A549 (cell line): ENCODE data around the gene TRIP10. TPM values are rescaled to one million over a fixed set of nuclear protein-coding genes. Genes with fewer than 3 reads are reported as not detected.
"Not testable (repeated sequence)": the region's sequence is repeated elsewhere in the genome, so short reads cannot be mapped to it uniquely, and the experiment has no call there.

ENCODE experiments used
- ATAC-seq, 2 experiments: fragments of 200-7000 bp in 1 of 2; fragments of >200 bp in 1 of 2; cut with Nextera tagmentation in 1 of 2; cut with Tn5 transposase in 1 of 2; 3 replicates each; pipeline versions ENCODE4 v1.8.0 to v1.9.1; 2018 to 2020; ENCODE audit warnings: mild to moderate bottlenecking in 1 of 2, moderate library complexity in 1 of 2
- CTCF ChIA-PET: fragments of 300-600 bp; sonication (Branson Sonifier 250); formaldehyde crosslinking; extraction: SDS; loops from one replicate; lab custom pipeline; 2021; ENCODE audit warnings: antibody characterized with exemption, inconsistent platforms; lab: Yijun Ruan, JAX
- POLR2A ChIA-PET: fragments of 350-600 bp; formaldehyde crosslinking; extraction: SDS; loops from one replicate; lab custom pipeline; 2021; ENCODE audit warnings: antibody characterized with exemption, inconsistent platforms; lab: Yijun Ruan, JAX
- DNase-seq, 2 experiments: peaks; one replicate each; pipeline versions ENCODE4 v3.0.0 to v3.0.0-alpha.2; 2011 to 2016; ENCODE audit warnings: low read depth in 1 of 2, low spot score in 1 of 2
- FAIRE-seq: peaks from 2 replicates; lab custom pipeline; 2011; peaks lifted over from hg19 to GRCh38; lab: Jason Lieb, UNC
- H3K27ac ChIP-seq, 2 experiments: fragments of >200 bp; sonication (Bioruptor Twin); formaldehyde crosslinking; 3 replicates each; pipeline ENCODE4 v1.5.1; 2016 to 2017
- H3K4me1 ChIP-seq: fragments of >200 bp; sonication (Bioruptor Twin); formaldehyde crosslinking; 3 replicates; pipeline ENCODE4 v1.6.1; 2016
- H3K4me2 ChIP-seq: fragments of >200 bp; sonication (Bioruptor Twin); formaldehyde crosslinking; 3 replicates; pipeline ENCODE4 v1.6.1; 2016
- H3K4me3 ChIP-seq: fragments of >200 bp; sonication (Bioruptor Twin); formaldehyde crosslinking; 3 replicates; pipeline ENCODE4 v1.5.1; 2016
- H3K9me3 ChIP-seq: fragments of >200 bp; sonication (Bioruptor Twin); formaldehyde crosslinking; 3 replicates; pipeline ENCODE4 v1.6.1; 2016
- ATOH8 ChIP-seq: fragments of 250-450 bp; sonication (Bioruptor Pico); IDR thresholded peaks from 2 replicates; pipeline ENCODE4 v1.5.0; 2020; ENCODE audit warnings: low read depth, mild to moderate bottlenecking, moderate library complexity
- BCL3 ChIP-seq: fragments of >200 bp; sonication (Bioruptor Twin); formaldehyde crosslinking; IDR thresholded peaks from 3 replicates; pipeline ENCODE4 v1.6.1; 2016
- CBX2 ChIP-seq: fragments of 200-600 bp; sonication (generic); IDR thresholded peaks from 2 replicates; pipeline ENCODE4 v1.6.1; 2016; ENCODE audit warnings: low read depth, mild to moderate bottlenecking, borderline replicate concordance
- CBX8 ChIP-seq: fragments of 200-600 bp; sonication (generic); IDR thresholded peaks from 2 replicates; pipeline ENCODE4 v1.6.1; 2016
- CEBPB ChIP-seq, 2 experiments: fragments of >200 bp in 1 of 2; sonication (Bioruptor Twin) in 1 of 2; formaldehyde crosslinking in 1 of 2; IDR thresholded peaks; 2 replicates each; pipeline ENCODE4 v1.6.1; 2012 to 2016
- CHD2 ChIP-seq: fragments of 150-350 bp; IDR thresholded peaks from 2 replicates; pipeline ENCODE4 v1.6.1; 2014; ENCODE audit warnings: low read length; ENCODE audit not compliant: partially characterized antibody
- CHD4 ChIP-seq: fragments of 200-600 bp; sonication (generic); IDR thresholded peaks from 2 replicates; pipeline ENCODE4 v1.6.1; 2016; ENCODE audit warnings: antibody characterized with exemption, mild to moderate bottlenecking, borderline replicate concordance
- HES2 ChIP-seq: fragments of >200 bp; sonication (Bioruptor Twin); formaldehyde crosslinking; IDR thresholded peaks from 2 replicates; pipeline ENCODE4 v1.6.1; 2016
- HOXA7 ChIP-seq: fragments of 250-450 bp; sonication (Bioruptor Pico); IDR thresholded peaks from 2 replicates; pipeline ENCODE4 v1.5.0; 2020; ENCODE audit warnings: mild to moderate bottlenecking, moderate library complexity
- MAFK ChIP-seq: fragments of 450-650 bp; IDR thresholded peaks from 2 replicates; pipeline ENCODE4 v1.6.1; 2014; ENCODE audit not compliant: partially characterized antibody
- MAZ ChIP-seq: fragments of 150-350 bp; IDR thresholded peaks from 2 replicates; pipeline ENCODE4 v1.6.1; 2014; ENCODE audit warnings: antibody characterized with exemption, low read depth, low read length, borderline replicate concordance
- PHF8 ChIP-seq: fragments of 200-600 bp; sonication (generic); IDR thresholded peaks from 2 replicates; pipeline ENCODE4 v1.6.1; 2016; ENCODE audit warnings: low read depth, mild to moderate bottlenecking, antibody characterized with exemption, moderate library complexity, borderline replicate concordance
- RARB ChIP-seq: fragments of 250-450 bp; sonication (Bioruptor Pico); IDR thresholded peaks from 2 replicates; pipeline ENCODE4 v1.8.0; 2021; ENCODE audit warnings: mild to moderate bottlenecking, moderate library complexity
- REST ChIP-seq: fragments of 200-600 bp; sonication (generic); IDR thresholded peaks from 2 replicates; pipeline ENCODE4 v1.6.1; 2016; ENCODE audit warnings: antibody characterized with exemption, mild to moderate bottlenecking, moderate library complexity
- RFX5 ChIP-seq: fragments of 450-650 bp; IDR thresholded peaks from 2 replicates; pipeline ENCODE4 v1.7.1; 2014; ENCODE audit warnings: antibody characterized with exemption, mild to moderate bottlenecking, moderate library complexity
- SREBF2 ChIP-seq: fragments of 450-650 bp; IDR thresholded peaks from 2 replicates; pipeline ENCODE4 v1.6.1; 2014; ENCODE audit warnings: mild to moderate bottlenecking, moderate library complexity
- USF2 ChIP-seq: fragments of 450-650 bp; IDR thresholded peaks from 2 replicates; pipeline ENCODE4 v1.6.1; 2014; ENCODE audit warnings: antibody characterized with exemption
- ZFP36 ChIP-seq: fragments of 450-650 bp; IDR thresholded peaks from 2 replicates; pipeline ENCODE4 v1.6.1; 2014; ENCODE audit warnings: borderline replicate concordance; ENCODE audit not compliant: partially characterized antibody
- ZSCAN20 ChIP-seq: fragments of 250-450 bp; sonication (Bioruptor Pico); IDR thresholded peaks from 2 replicates; pipeline ENCODE4 v1.8.0; 2022; ENCODE audit warnings: mild to moderate bottlenecking, moderate library complexity
- WGBS: methylation state at CpG from one replicate; pipeline ENCODE4 v1.1.6; 2017; ENCODE audit errors: missing lambda C conversion rate; 5-methylcytosine and 5-hydroxymethylcytosine counted together
- polyA plus RNA-seq, 4 experiments: library from polyadenylated mRNA; depleted of rRNA in 3 of 4; stranded (reverse); fragments of >200 nt; fragmentation: RNase III in 1 of 4; extraction: RNeasy Plus Mini Kit Qiagen cat#74134 plus additional on column Dnase treatment in 1 of 4; gene quantifications; 2 replicates in 3 of 4; 3 replicates in 1 of 4; pipeline ENCODE4 v1.2.3, GENCODE V29; 2011 to 2017

TRIP10 gene
- polyA plus RNA-seq, 2 of the 4 experiments (the other 2 are of a cell fraction): 39.2 to 60.9 TPM

- DNase-seq: no peak
- Histone ChIP-seq H3K4me2 (no peak overlapping the region), H3K4me3 (no peak overlapping the region), H3K4me1 (peaks cover 14% of the 10 kb centered on the region), H3K9me3 (peaks cover 4% of the 10 kb centered on the region; the same call in 1 of the 3 replicates), H3K27ac (no peak overlapping the region)
- TF ChIP-seq USF2: no peak
- TF ChIP-seq RFX5: no peak
- no peak for TF ChIP-seq MAZ
- FAIRE-seq: no peak
- WGBS: 83% methylated on average over 4 of the region's 4 CpGs
- ChIA-PET CTCF (no interaction called here), POLR2A (no interaction called here)
- no peak for ATAC-seq
These were observed 56.8 kb downstream of the TRIP10 start for GRCh38 chr19:6796278-6796677.

- CTCF ChIA-PET: interaction anchor here (1.7 kb wide), 1 partner anchor 29 kb away, joined by 4 read pairs; no protein-coding TSS in a partner anchor
- Histone ChIP-seq H3K9me3 (peaks cover 4% of the 10 kb centered on the region; the same call in 1 of the 3 replicates), H3K4me1 (peaks cover 20% of the 10 kb centered on the region), H3K27ac (peak overlapping the region in 1 of 2 experiments; percentile 32; a peak in 1 of 6 replicates), H3K4me3 (no peak overlapping the region), H3K4me2 (no peak overlapping the region)
- FAIRE-seq (no peak), ATAC-seq (no peak), DNase-seq (no peak)
- 69% methylated on average over 9 of the region's 9 CpGs for WGBS
- TF ChIP-seq RARB (no peak), ZSCAN20 (CRISPR knock-in tag) (no peak), CBX8 (no peak), BCL3 (no peak), ATOH8 (CRISPR knock-in tag) (no peak), CHD4 (no peak), MAFK (no peak), SREBF2 (no peak), CBX2 (no peak), CHD2 (no peak), CEBPB (IDR thresholded peaks at IDR 0.05) (no peak), ZFP36 (no peak), HES2 (no peak), PHF8 (no peak), REST (no peak), HOXA7 (CRISPR knock-in tag) (no peak)
- POLR2A ChIA-PET: no interaction called here
These were observed 58.2 kb downstream of the TRIP10 start for GRCh38 chr19:6797646-6798045.

- peak overlapping the region; percentile 92 to 100 for H3K27ac ChIP-seq
- WGBS: 33% methylated on average over 13 of the region's 14 CpGs
- H3K4me2 ChIP-seq: peak overlapping the region; percentile 92
- ChIA-PET POLR2A (interaction anchor here (0.6 to 3.3 kb wide), 6 partner anchors 9 to 964 kb away, joined by 3 to 19 read pairs (median 8); partner anchors contain the start of genes GPR108, SH2D3A and TNFSF9), CTCF (interaction anchor here (1.4 to 1.6 kb wide), 3 partner anchors 27 to 63 kb away, joined by 5 to 9 read pairs (median 5); no protein-coding TSS in a partner anchor)
- H3K9me3 ChIP-seq, FAIRE-seq, DNase-seq, ATAC-seq: not testable (repeated sequence)
- peaks cover 24% of the 10 kb centered on the region for H3K4me1 ChIP-seq
- H3K4me3 ChIP-seq: peak overlapping the region; percentile 44; the same call in 2 of the 3 replicates
These were observed 60.8 kb downstream of the TRIP10 start for GRCh38 chr19:6800160-6800790.
